HT-29 (cell line): ENCODE data around the gene MRTO4. TPM values are rescaled to one million over a fixed set of nuclear protein-coding genes. Genes with fewer than 3 reads are reported as not detected.

Source experiments
- DNase-seq: peaks from one replicate; pipeline ENCODE4 v3.0.0-alpha.2; 2015; ENCODE audit warnings: low spot score
- small RNA-seq: library from RNA; depleted of rRNA; stranded (forward); fragments of <200 nt; gene quantifications from one replicate; pipeline ENCODE3, GENCODE V24; 2014
- total RNA-seq: library from RNA; depleted of rRNA; stranded (reverse); fragments of >200 nt; shearing (Covaris generic); gene quantifications from 2 replicates; pipeline ENCODE4 v1.2.3, GENCODE V29; 2014; rRNA removed

MRTO4 gene
- total RNA-seq, 1 experiment from 2014 or later: 94.9 TPM

DNA sequence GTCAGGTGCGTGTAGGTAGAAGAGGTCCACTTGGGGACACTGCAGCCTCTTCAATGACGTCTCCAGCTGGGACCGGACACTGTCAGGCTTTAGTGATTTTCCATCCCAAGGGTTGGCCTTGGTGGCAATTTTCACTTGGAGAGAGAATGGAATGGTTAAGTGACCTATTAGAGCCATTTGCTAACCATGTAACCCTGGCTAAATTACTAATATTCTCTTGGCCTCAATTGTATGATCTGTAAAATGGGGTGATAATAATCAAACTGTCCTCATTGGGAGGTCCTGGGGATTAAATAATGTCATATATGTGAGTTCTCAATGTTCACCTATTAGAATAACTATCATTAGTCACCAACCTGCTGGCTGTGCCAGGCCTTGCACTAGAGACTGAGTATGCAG, 56.9 kb downstream of the MRTO4 start:
- no peak for DNase-seq

- DNase-seq: no peak
Measured at GRCh38 chr1:19309123-19309813, 57.7 kb downstream of the MRTO4 start.

Small RNAs within 50 kb of the gene (small RNA-seq; reads per million reads assigned to genes)
- gene RNU6-1099P: not detected

Other genes with a start within 250 kb of the MRTO4 start
- gene UBR4, start 41.5 kb upstream of the MRTO4 start, total RNA-seq: 128 and 146 TPM in 2 replicates
- 43.8 and 48.6 TPM in 2 replicates for gene EMC1, start 281 bp upstream of the MRTO4 start, total RNA-seq
- gene AKR7A3, start 37.0 kb downstream of the MRTO4 start, total RNA-seq: 136 and 142 TPM in 2 replicates
- gene AKR7A2, start 60.3 kb downstream of the MRTO4 start, total RNA-seq: 202 and 211 TPM in 2 replicates
- 27.2 and 27.9 TPM in 2 replicates for gene SLC66A1, start 60.5 kb downstream of the MRTO4 start, total RNA-seq
- gene CAPZB, start 233.7 kb downstream of the MRTO4 start, total RNA-seq: 71.9 and 87.3 TPM in 2 replicates